Kidney (tissue), 14 donors: Measurements from ENCODE around the gene PTPN1. TPM values are rescaled to one million over a fixed set of nuclear protein-coding genes. Genes with fewer than 3 reads are reported as not detected.

Experiments used
- DNase-seq, 5 donors: peaks; one replicate each; pipeline ENCODE4 v3.0.0-alpha.2; 2013 to 2020
- FAIRE-seq: peaks from 2 replicates; lab custom pipeline; 2012; peaks lifted over from hg19 to GRCh38; lab: Jason Lieb, UNC
- H3K27ac ChIP-seq, 2 donors: one replicate each; pipeline ENCODE4 v1.7.0; 2013; ENCODE audit warnings: low read depth in 2 of 2, low read length in 2 of 2, inconsistent platforms in 1 of 2
- H3K27me3 ChIP-seq: one replicate; pipeline ENCODE4 v1.7.1; 2013; ENCODE audit warnings: low read length, inconsistent platforms; ENCODE audit not compliant: control insufficient read depth, insufficient read depth
- H3K36me3 ChIP-seq, 3 donors: one replicate each; pipeline versions ENCODE4 v1.7.0 to v1.7.1; 2013; ENCODE audit warnings: low read length in 3 of 3, control low read depth in 1 of 3, inconsistent platforms in 1 of 3; ENCODE audit not compliant: insufficient read depth in 3 of 3, control insufficient read depth in 2 of 3
- H3K4me1 ChIP-seq, 3 donors: one replicate each; pipeline versions ENCODE4 v1.7.0 to v1.7.1; 2013; ENCODE audit warnings: low read length in 3 of 3, inconsistent platforms in 1 of 3, low read depth in 1 of 3; ENCODE audit not compliant: control insufficient read depth in 2 of 3, insufficient read depth in 2 of 3
- H3K4me3 ChIP-seq, 3 donors: one replicate each; pipeline versions ENCODE4 v1.7.0 to v1.8.1; 2013; ENCODE audit warnings: low read length in 3 of 3, control low read depth in 1 of 3, inconsistent platforms in 1 of 3
- H3K9ac ChIP-seq, 3 donors: one replicate each; pipeline versions ENCODE4 v1.7.0 to v1.7.1; 2013; ENCODE audit warnings: low read length in 3 of 3, control low read depth in 1 of 3, inconsistent platforms in 1 of 3
- H3K9me3 ChIP-seq, 3 donors: one replicate each; pipeline versions ENCODE4 v1.7.0 to v1.7.1; 2013; ENCODE audit warnings: low read length in 3 of 3, control low read depth in 1 of 3, inconsistent platforms in 1 of 3; ENCODE audit not compliant: control insufficient read depth in 2 of 3, insufficient read depth in 1 of 3
- intact Hi-C: fragments of 100-400 bp; cut with DNase I; formaldehyde crosslinking; loops from one replicate; pipeline ENCODE4 v1.11.1; 2022
- polyA plus RNA-seq: library from polyadenylated mRNA; stranded (reverse); fragments of 350-450 nt; fragmentation: Illumina TruSeq; extraction: RNeasy Lipid Tissue Mini Kit (QIAGEN cat#74804); gene quantifications from one replicate; pipeline ENCODE4 v1.2.3, GENCODE V29; 2014; ENCODE audit warnings: low read depth, low replicate concordance; ENCODE audit not compliant: insufficient read depth
- total RNA-seq: library from RNA; stranded (reverse); fragmentation: NEBNext Ultra II Directional; extraction: Animal tissue kit (Norgen Biotek cat#: 25700); gene quantifications from one replicate; pipeline ENCODE4 v1.2.1, GENCODE V29; 2021
- TF ChIP-seq, protein P1 (sequence below): IDR thresholded peaks from 3 replicates; pipeline ENCODE4 v1.5.1; 2012; ENCODE audit warnings: mild to moderate bottlenecking, moderate library complexity, borderline replicate concordance; ENCODE audit not compliant: insufficient read depth; ENCODE audit errors: extremely low read depth
- donor health status: control.
- donor health status: control.
- donor health status: control.
- donor health status: control.
- donor health status: control.
- donor health status: DM: yes; HTN: yes; CAD: no.
- donor health status: Normal renal cell carcinoma (clear cell type).

PTPN1 gene
- total and polyA plus RNA-seq, 2 donors from 2014 or later, result 29.6 to 80.4 TPM

DNA sequence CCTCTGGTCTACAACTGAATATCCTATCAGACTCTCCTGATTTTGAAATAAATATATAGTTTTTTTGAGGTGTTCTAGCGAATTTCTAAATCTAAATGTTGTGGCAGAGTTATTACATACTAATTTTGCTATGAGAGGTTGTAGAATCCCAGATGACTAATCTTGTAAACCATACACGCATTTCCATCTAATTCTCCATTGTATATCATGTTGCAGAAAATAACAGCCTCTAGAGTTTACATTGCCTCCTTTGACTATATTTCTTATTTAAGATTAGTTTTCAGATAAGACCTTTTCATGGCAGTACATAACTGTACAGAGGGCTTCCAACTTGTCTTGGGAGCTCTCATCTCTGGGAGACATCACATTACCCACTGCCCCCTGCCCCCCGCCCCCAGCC is 22.9 kb downstream of the PTPN1 start:
- Histone ChIP-seq H3K9ac (no peak overlapping the region), H3K27ac (peak overlapping the region in 1 of 2 donors; percentile 70), H3K4me1 (peaks cover 0 to 19% (median 14%) of the 10 kb centered on the region in 3 donors), H3K36me3 (no peaks in the 10 kb centered on the region), H3K9me3 (no peaks in the 10 kb centered on the region), H3K27me3 (no peaks in the 10 kb centered on the region), H3K4me3 (no peak overlapping the region)
- no peak for FAIRE-seq
- intact Hi-C loops, result no loop called here
- TF ChIP-seq, protein P1, sequence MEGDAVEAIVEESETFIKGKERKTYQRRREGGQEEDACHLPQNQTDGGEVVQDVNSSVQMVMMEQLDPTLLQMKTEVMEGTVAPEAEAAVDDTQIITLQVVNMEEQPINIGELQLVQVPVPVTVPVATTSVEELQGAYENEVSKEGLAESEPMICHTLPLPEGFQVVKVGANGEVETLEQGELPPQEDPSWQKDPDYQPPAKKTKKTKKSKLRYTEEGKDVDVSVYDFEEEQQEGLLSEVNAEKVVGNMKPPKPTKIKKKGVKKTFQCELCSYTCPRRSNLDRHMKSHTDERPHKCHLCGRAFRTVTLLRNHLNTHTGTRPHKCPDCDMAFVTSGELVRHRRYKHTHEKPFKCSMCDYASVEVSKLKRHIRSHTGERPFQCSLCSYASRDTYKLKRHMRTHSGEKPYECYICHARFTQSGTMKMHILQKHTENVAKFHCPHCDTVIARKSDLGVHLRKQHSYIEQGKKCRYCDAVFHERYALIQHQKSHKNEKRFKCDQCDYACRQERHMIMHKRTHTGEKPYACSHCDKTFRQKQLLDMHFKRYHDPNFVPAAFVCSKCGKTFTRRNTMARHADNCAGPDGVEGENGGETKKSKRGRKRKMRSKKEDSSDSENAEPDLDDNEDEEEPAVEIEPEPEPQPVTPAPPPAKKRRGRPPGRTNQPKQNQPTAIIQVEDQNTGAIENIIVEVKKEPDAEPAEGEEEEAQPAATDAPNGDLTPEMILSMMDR, result no peak
- DNase-seq, result no peak

DNA sequence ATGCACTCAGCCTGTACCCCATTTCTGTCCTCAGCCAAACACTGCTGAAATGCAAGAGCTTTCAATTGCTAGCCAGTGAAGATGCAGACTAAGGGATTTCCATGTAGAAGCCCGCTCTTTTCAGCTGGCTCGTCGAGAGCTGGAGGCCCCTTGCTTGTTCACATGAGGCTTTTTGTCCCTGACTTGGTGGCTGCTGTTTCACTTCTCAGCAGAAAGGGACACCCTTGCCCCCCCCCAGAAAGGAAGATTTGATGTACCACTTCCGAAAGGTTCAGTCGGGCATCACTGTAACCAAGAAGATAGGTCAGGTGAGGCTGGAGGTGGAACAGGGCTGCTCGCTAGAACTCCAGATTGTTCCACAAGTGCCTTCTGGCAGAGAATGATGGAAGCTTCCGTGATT is 23.3 kb downstream of the PTPN1 start:
- FAIRE-seq, result no peak
- intact Hi-C loops, result no loop called here
- TF ChIP-seq, protein P1, result no peak
- H3K27me3 ChIP-seq, result no peaks in the 10 kb centered on the region
- H3K9me3 ChIP-seq, result no peaks in the 10 kb centered on the region
- H3K4me1 ChIP-seq, result peaks cover 0 to 19% (median 17%) of the 10 kb centered on the region in 3 donors
- H3K27ac ChIP-seq, result peak overlapping the region in 1 of 2 donors; percentile 70
- no peak for DNase-seq
- H3K36me3 ChIP-seq, result no peaks in the 10 kb centered on the region
- H3K9ac ChIP-seq, result no peak overlapping the region
- no peak overlapping the region for H3K4me3 ChIP-seq

DNA sequence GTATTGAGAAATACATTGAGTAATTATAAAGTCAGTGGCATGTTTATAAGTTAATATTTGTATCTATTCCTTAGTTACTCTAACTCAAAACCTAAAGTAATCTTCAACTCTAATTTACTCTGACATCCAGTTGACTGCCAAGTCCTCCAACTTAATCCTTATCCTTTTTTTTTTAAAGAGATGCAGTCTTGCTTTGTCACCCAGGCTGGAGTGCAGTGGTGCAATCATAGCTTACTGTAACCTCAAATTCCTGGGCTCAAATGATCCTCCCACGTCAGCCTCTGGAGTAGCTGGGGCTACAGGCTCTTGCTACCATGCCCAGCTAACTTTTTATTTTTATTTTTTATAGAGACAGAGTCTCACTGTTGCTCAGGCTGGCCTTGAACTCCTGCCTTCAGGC is 24.4 kb downstream of the PTPN1 start:
- DNase-seq, result no peak
- TF ChIP-seq, protein P1, result no peak
- H3K9ac ChIP-seq, result no peak overlapping the region
- intact Hi-C loops, result no loop called here
- H3K27me3 ChIP-seq, result no peaks in the 10 kb centered on the region
- H3K9me3 ChIP-seq, result no peaks in the 10 kb centered on the region
- no peak for FAIRE-seq
- H3K27ac ChIP-seq, result no peak overlapping the region
- H3K4me3 ChIP-seq, result no peak overlapping the region
- H3K36me3 ChIP-seq, result no peaks in the 10 kb centered on the region
- H3K4me1 ChIP-seq, result peaks cover 0 to 14% (median 13%) of the 10 kb centered on the region in 3 donors

DNA sequence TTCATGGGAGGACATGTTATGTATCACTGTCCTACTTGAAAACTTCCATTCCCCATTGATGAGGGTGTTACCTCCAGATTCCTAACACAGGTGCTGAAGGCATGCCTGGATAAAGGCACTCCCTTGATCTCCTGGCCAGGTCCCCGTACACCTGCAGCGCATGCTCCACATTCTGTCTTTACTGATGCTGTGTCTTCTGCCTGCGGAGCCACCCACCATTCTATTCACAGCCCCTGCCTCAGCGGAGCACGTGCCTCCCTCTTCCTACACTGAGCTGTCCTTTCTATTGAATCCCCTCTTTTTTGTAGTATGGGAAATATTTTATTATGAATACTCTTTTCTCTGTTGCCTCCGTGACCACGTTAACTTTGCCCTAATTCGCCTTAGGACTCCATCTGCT is 25.0 kb downstream of the PTPN1 start:
- TF ChIP-seq, protein P1, result no peak
- DNase-seq, result no peak
- Histone ChIP-seq H3K36me3 (no peaks in the 10 kb centered on the region), H3K9ac (no peak overlapping the region), H3K4me3 (no peak overlapping the region), H3K9me3 (no peaks in the 10 kb centered on the region), H3K27ac (peak overlapping the region in 1 of 2 donors; percentile 5), H3K4me1 (peaks cover 0 to 14% (median 13%) of the 10 kb centered on the region in 3 donors), H3K27me3 (no peaks in the 10 kb centered on the region)
- no peak for FAIRE-seq
- intact Hi-C loops, result no loop called here
